Left ventricle myocardium inferior (tissue), 1 donor: Measurements from ENCODE around the gene PDIK1L. TPM values are rescaled to one million over a fixed set of nuclear protein-coding genes. Genes with fewer than 3 reads are reported as not detected.

Experiments
- DNase-seq: peaks from one replicate; pipeline ENCODE4 v3.0.0-alpha.2; 2020
- H3K27ac ChIP-seq: fragments of 200-600 bp; replicated peaks from 2 replicates; pipeline ENCODE4 v1.8.0; 2021
- H3K27me3 ChIP-seq: fragments of 200-600 bp; 2 replicates; pipeline ENCODE4 v1.8.0; 2021; ENCODE audit warnings: low read depth
- H3K36me3 ChIP-seq: fragments of 200-600 bp; 2 replicates; pipeline ENCODE4 v1.8.0; 2021
- H3K4me1 ChIP-seq: fragments of 200-600 bp; 2 replicates; pipeline ENCODE4 v1.8.0; 2021
- H3K4me3 ChIP-seq: fragments of 200-600 bp; 2 replicates; pipeline ENCODE4 v1.8.0; 2021; ENCODE audit warnings: mild to moderate bottlenecking, moderate library complexity
- H3K9me3 ChIP-seq: fragments of 200-600 bp; replicated peaks from 2 replicates; pipeline ENCODE4 v1.8.0; 2021
- CTCF ChIP-seq: fragments of 200-600 bp; IDR thresholded peaks from 2 replicates; pipeline ENCODE4 v1.8.0; 2021; ENCODE audit warnings: antibody characterized with exemption, mild to moderate bottlenecking, borderline replicate concordance
- intact Hi-C: fragments of 100-400 bp; cut with micrococcal nuclease; formaldehyde crosslinking; loops from one replicate; pipeline ENCODE4 v1.11.0; 2022
- long read RNA-seq: library from polyadenylated mRNA; unstranded; transcript quantifications from one replicate; pipeline ENCODE4 v2.0.0, GENCODE V29; 2021
- total RNA-seq: library from RNA; stranded (reverse); fragmentation: NEBNext Ultra II Directional; extraction: Animal tissue kit (Norgen Biotek cat#: 25700); gene quantifications from one replicate; pipeline ENCODE4 v1.2.1, GENCODE V29; 2021
- donor health status: DM: no; HTN: yes; CAD: no; lungs with severe emphysema.

PDIK1L gene
- total RNA-seq: 4.2 TPM
- long read RNA-seq, transcript PDIK1L-201 (3 exons, 2,566 nt): major isoform, 6 of 8 reads
- long read RNA-seq, partial matches to known transcripts: 0 of 8 reads
- long read RNA-seq, other reads (novel, unspliced or antisense): 2 of 8 reads

- Histone ChIP-seq H3K4me1 (peaks cover 56% of the 10 kb centered on the region), H3K27ac (peak within 1 kb of the TSS; percentile 97), H3K9me3 (no peaks in the 10 kb centered on the region), H3K27me3 (no peaks in the 10 kb centered on the region), H3K4me3 (peak within 1 kb of the TSS; percentile 86), H3K36me3 (peaks cover 28% of the 10 kb centered on the region)
- DNase-seq: peak; percentile 95
- TF ChIP-seq CTCF: no peak
- intact Hi-C loops: no loop called here
These were observed at the start of gene PDIK1L for GRCh38 chr1:26111530-26112406. Gene PDIK1L (plus strand): TSS chr1:26111824. CDS start chr1:26114309, 2,485 bp downstream.

- Histone ChIP-seq H3K36me3 (peaks cover 55% of the 10 kb centered on the region), H3K27ac (peak overlapping the region; percentile 96), H3K27me3 (peaks cover 18% of the 10 kb centered on the region), H3K4me3 (peak overlapping the region; percentile 71), H3K4me1 (peaks cover 26% of the 10 kb centered on the region), H3K9me3 (no peaks in the 10 kb centered on the region)
- intact Hi-C loops: no loop called here
- no peak for DNase-seq
- no peak for TF ChIP-seq CTCF
These were observed 47.1 kb upstream of the PDIK1L start for GRCh38 chr1:26064553-26064952.

DNA sequence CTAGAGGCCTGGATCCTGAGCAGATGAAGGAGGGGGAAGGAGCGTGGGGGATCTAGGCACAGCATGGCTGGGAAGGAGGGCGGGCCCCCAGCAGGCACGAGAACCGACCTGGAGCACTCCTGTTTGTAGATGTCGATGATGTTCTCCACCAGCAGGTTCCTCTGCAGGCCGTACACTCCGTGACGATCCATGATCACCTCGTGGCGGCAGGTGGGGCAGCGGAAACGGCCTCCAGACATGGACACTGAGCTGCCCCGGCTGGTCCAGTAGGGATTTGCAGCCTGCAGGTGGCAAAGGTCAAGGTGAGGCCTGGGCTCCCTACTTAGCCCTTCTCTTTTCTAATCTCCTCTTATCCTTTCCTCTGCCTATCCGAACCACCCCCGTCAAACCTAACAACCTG, 45.5 kb upstream of the PDIK1L start:
- Histone ChIP-seq H3K4me3 (peak overlapping the region; percentile 71), H3K27ac (peak overlapping the region; percentile 96), H3K27me3 (peaks cover 18% of the 10 kb centered on the region), H3K4me1 (peaks cover 10% of the 10 kb centered on the region), H3K9me3 (no peaks in the 10 kb centered on the region), H3K36me3 (peaks cover 39% of the 10 kb centered on the region)
- no peak for TF ChIP-seq CTCF
- intact Hi-C loops: no loop called here
- DNase-seq: no peak

DNA sequence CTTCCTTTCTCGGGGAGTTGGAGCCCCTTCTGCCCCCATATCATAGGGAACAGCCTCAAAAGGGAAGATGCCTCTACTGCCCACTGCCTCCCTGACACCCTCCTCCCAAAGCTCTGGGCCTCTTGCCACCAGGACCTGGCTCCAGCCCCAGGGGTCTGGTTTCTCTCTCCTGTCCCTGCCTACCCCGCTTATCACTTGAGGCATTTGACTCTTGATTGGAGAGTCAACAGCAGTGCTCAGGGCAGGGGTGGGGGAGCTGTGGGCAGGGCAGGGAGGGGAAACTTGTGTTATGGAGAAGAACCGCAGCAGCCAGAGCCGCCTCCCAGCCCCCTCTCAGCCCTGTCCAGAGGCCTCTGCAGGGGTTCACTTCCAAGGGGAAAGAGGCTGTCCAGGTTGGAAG, 44.8 kb upstream of the PDIK1L start:
- peak; percentile 79 for DNase-seq
- H3K4me3 ChIP-seq: peak overlapping the region; percentile 71
- TF ChIP-seq CTCF: no peak
- H3K36me3 ChIP-seq: peaks cover 33% of the 10 kb centered on the region
- H3K27ac ChIP-seq: peak overlapping the region; percentile 96
- peaks cover 18% of the 10 kb centered on the region for H3K27me3 ChIP-seq
- intact Hi-C loops: no loop called here
- no peaks in the 10 kb centered on the region for H3K9me3 ChIP-seq
- peaks cover 3% of the 10 kb centered on the region for H3K4me1 ChIP-seq

DNA sequence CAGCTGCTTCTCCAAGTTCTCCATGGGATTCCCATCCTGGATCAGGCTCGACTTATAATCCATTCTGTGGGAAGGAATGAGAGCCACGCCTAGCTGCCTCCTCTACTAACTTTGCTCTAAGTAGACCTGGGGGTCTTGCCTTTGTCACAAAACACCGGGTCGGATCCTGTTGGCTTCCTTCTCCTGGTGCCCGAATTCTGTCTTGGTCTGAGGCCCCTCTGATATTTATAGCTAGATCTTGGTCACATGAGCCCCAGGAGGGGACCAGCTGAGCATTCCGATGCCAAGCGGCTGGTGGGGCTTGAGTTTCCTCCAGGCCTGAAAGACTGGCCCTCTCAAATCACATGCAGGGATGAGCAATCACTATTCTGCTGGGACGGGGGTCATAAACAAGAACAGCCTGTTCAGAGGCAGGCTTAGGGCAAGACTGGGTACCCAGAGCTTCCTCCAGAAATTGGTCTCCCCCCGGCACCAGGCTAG, 44.2 kb upstream of the PDIK1L start, which contains the start of gene TRIM63:
TRIM63 (minus strand) TSS at position 199 of the 480 bp plus-strand sequence; CDS start at position 63, 136 bp downstream.
- no peak for TF ChIP-seq CTCF
- H3K27ac ChIP-seq: peak within 1 kb of the TSS; percentile 96
- H3K36me3 ChIP-seq: peaks cover 33% of the 10 kb centered on the region
- peaks cover 18% of the 10 kb centered on the region for H3K27me3 ChIP-seq
- peaks cover under 1% of the 10 kb centered on the region for H3K4me1 ChIP-seq
- no peaks in the 10 kb centered on the region for H3K9me3 ChIP-seq
- peak; percentile 71 for DNase-seq
- intact Hi-C loops: no loop called here
- H3K4me3 ChIP-seq: peak within 1 kb of the TSS; percentile 71
